Left lung (tissue), 10 donors: Measurements from ENCODE around the gene FCN3. TPM values are rescaled to one million over a fixed set of nuclear protein-coding genes. Genes with fewer than 3 reads are reported as not detected.

Experiments
- ATAC-seq: fragments of 200-7000 bp; cut with Tn5 transposase; one replicate; pipeline ENCODE4 v1.9.1; 2020; ENCODE audit warnings: moderate library complexity
- DNase-seq, 4 donors: peaks; one replicate each; pipeline ENCODE4 v3.0.0-alpha.2; 2013 to 2020
- H3K27ac ChIP-seq, 2 donors: fragments of 200-600 bp; sonication (generic) in 1 of 2; one replicate each; pipeline versions ENCODE4 v1.5.0 to v1.8.0; 2020 to 2021
- H3K27me3 ChIP-seq, 2 donors: fragments of 200-600 bp; sonication (generic) in 1 of 2; one replicate each; pipeline versions ENCODE4 v1.5.0 to v1.8.0; 2020 to 2021
- H3K36me3 ChIP-seq, 2 donors: fragments of 200-600 bp; sonication (generic) in 1 of 2; one replicate each; pipeline versions ENCODE4 v1.5.0 to v1.8.0; 2020 to 2021
- H3K4me1 ChIP-seq, 2 donors: fragments of 200-600 bp; one replicate each; pipeline ENCODE4 v1.8.0; 2021
- H3K4me3 ChIP-seq, 2 donors: fragments of 200-600 bp; sonication (generic) in 1 of 2; one replicate each; pipeline versions ENCODE4 v1.5.0 to v1.8.0; 2020 to 2021; ENCODE audit warnings: mild to moderate bottlenecking in 1 of 2
- H3K9me3 ChIP-seq, 2 donors: fragments of 200-600 bp; sonication (generic) in 1 of 2; one replicate each; pipeline versions ENCODE4 v1.5.0 to v1.8.0; 2020 to 2021
- intact Hi-C, 2 donors: fragments of 100-400 bp; cut with DNase I; formaldehyde crosslinking; loops; one replicate each; pipeline versions ENCODE4 v1.11.2 to v1.14.2; 2022
- polyA plus RNA-seq, 6 donors: library from polyadenylated mRNA; unstranded; fragments of 120-200 nt; gene quantifications; one replicate each; pipeline ENCODE4 v1.2.1, GENCODE V29; 2013; ENCODE audit not compliant: insufficient read length in 6 of 6
- total RNA-seq, 2 donors: library from RNA; stranded (reverse); fragmentation: NEBNext Ultra II Directional; extraction: Animal tissue kit (Norgen Biotek cat#: 25700); gene quantifications; one replicate each; pipeline ENCODE4 v1.2.1, GENCODE V29; 2021
- TF ChIP-seq, protein P1 (sequence below), 2 donors: fragments of 200-600 bp; sonication (generic) in 1 of 2; IDR thresholded peaks; one replicate each; pipeline versions ENCODE4 v1.5.0 to v1.8.0; 2021; ENCODE audit warnings: antibody characterized with exemption in 2 of 2
- donor health status: DM: no; HTN: yes; CAD: no.
- donor health status: DM: no; HTN: no; CAD: no.

Gene FCN3
- total and polyA plus RNA-seq, 8 donors: 13.4 to 487 (median 17.9) TPM

GRCh38 chr1:27361553-27361952, 13.1 kb downstream of the FCN3 start:
- no peak overlapping the region for H3K27ac ChIP-seq
- no peak for ATAC-seq
- intact Hi-C loops: no loop called here
- H3K36me3 ChIP-seq: peaks cover 0 to 84% of the 10 kb centered on the region in 2 donors
- H3K27me3 ChIP-seq: peaks cover 0 to 1% of the 10 kb centered on the region in 2 donors
- H3K4me1 ChIP-seq: peaks cover 10 to 47% of the 10 kb centered on the region in 2 donors
- TF ChIP-seq, protein P1, sequence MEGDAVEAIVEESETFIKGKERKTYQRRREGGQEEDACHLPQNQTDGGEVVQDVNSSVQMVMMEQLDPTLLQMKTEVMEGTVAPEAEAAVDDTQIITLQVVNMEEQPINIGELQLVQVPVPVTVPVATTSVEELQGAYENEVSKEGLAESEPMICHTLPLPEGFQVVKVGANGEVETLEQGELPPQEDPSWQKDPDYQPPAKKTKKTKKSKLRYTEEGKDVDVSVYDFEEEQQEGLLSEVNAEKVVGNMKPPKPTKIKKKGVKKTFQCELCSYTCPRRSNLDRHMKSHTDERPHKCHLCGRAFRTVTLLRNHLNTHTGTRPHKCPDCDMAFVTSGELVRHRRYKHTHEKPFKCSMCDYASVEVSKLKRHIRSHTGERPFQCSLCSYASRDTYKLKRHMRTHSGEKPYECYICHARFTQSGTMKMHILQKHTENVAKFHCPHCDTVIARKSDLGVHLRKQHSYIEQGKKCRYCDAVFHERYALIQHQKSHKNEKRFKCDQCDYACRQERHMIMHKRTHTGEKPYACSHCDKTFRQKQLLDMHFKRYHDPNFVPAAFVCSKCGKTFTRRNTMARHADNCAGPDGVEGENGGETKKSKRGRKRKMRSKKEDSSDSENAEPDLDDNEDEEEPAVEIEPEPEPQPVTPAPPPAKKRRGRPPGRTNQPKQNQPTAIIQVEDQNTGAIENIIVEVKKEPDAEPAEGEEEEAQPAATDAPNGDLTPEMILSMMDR (IDR thresholded peaks at IDR 0.05): no peak
- DNase-seq: no peak
- no peak overlapping the region for H3K4me3 ChIP-seq
- no peaks in the 10 kb centered on the region for H3K9me3 ChIP-seq

DNA sequence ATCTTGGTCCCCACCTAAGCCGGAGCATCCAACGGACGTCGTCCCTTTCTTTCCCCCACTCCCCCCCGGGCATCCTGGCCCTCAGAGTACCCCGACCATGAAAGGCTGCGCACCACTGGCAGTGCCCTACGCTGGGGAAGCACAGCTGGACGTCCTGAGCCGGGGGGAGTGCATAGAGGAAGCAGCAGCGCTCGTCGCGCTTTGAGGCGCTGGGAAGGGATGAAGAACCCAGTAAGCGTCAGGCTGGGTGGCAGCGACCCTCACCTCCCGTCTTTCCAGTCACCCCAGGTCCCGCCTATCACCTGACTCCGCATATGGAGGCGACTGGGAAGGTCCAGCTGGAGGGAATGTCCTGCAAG, 13.6 kb downstream of the FCN3 start:
- Histone ChIP-seq H3K27ac (no peak overlapping the region), H3K4me3 (peak overlapping the region in 1 of 2 donors; percentile 44), H3K36me3 (peaks cover 0 to 90% of the 10 kb centered on the region in 2 donors), H3K27me3 (no peaks in the 10 kb centered on the region), H3K4me1 (peaks cover 10 to 47% of the 10 kb centered on the region in 2 donors), H3K9me3 (no peaks in the 10 kb centered on the region)
- DNase-seq: no peak
- no peak for ATAC-seq
- intact Hi-C loops: no loop called here
- TF ChIP-seq, protein P1 (IDR thresholded peaks at IDR 0.05): no peak

DNA sequence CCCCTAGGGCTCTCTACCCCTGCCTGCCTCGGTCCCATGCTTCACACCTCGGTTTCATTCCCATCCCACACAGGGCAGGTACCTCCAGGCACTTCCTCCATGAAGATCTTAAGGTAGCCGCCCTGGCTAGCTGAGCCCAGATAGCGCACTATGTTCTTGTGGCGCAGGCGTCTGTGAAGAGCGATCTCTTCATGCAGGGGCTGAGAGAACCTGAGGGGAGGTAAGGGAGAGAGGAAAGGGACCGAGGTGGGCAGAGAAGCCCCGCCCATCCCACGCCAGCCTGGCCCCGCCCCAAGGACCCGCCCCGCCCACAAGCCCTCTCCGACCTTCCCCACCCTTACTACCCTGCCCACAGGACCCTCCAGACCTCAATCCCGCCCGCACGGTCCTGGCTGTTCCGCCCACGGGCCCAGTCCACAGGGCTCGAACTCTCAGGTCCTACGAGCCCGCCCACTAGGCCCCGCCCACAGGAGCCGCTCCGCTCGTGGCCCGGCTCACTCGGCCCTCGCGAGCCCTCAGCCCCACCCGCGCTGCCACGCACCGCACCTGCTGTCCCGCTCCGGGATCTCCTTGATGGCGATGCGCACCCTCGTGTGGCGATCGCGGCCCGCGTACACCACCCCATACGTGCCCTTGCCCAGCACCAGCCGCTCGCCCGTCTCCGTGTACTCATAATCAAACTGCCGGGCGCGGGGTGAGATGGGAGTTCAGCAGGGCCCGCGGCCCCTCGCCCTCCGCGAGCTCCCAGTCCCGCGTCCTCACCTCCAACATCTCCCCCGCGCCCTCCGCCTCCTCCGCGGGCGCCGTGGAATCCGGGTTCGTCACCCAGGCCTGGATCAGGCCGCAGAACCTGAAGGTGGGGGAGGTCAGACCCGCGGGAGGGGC, 14.2 kb downstream of the FCN3 start:
- ATAC-seq (no peak), DNase-seq (peak in 1 of 4 donors; percentile 92)
- Histone ChIP-seq H3K27ac (no peak overlapping the region), H3K4me1 (peaks cover 10 to 47% of the 10 kb centered on the region in 2 donors), H3K27me3 (no peaks in the 10 kb centered on the region), H3K9me3 (no peaks in the 10 kb centered on the region), H3K36me3 (peaks cover 0 to 96% of the 10 kb centered on the region in 2 donors), H3K4me3 (peak overlapping the region in 1 of 2 donors; percentile 44)
- intact Hi-C loops: no loop called here
- TF ChIP-seq, protein P1 (IDR thresholded peaks at IDR 0.05): no peak

DNA sequence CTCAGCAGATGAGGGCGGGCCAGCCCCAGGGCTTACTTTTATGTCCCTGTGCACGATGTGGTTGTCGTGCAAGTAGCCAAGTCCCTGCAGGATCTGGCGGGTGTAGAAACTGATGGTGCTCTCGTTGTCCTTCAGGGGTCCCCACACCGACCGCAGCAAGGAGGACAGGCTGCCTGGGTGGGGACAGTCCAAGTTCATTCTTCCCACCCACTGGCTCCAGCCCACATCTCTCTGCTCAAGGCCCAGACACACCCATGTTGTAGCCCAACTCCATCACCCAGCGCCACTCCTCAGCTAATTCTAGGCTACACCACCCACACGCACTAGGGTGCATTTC, 14.8 kb downstream of the FCN3 start:
- Histone ChIP-seq H3K4me3 (no peak overlapping the region), H3K27ac (no peak overlapping the region), H3K36me3 (peaks cover 0 to 100% of the 10 kb centered on the region in 2 donors), H3K9me3 (no peaks in the 10 kb centered on the region), H3K27me3 (no peaks in the 10 kb centered on the region), H3K4me1 (peaks cover 5 to 42% of the 10 kb centered on the region in 2 donors)
- ATAC-seq: no peak
- TF ChIP-seq, protein P1 (IDR thresholded peaks at IDR 0.05): no peak
- no peak for DNase-seq
- intact Hi-C loops: loop anchor here in 1 of 2 donors (5.0 kb wide), 1 partner anchor 33 kb away; the partner anchor contains the start of gene GPR3

DNA sequence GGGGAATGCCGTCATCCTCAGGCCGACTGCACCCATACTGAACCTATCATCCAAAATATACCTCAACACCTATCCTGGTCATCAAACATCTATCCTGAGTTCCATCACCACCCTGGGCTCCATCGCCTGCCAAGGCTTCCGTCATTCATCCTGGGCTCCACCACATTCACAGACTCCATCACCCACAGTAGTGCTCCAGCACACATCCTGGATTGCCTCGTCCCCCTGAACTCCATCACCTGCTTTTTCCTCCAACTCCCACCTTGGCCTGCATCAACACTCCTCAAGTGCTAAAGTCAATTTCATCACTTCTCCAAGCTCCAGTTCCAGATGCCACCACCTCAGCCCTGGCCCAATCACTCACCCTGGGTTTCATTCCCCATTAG, 15.7 kb downstream of the FCN3 start:
- Histone ChIP-seq H3K36me3 (peaks cover 0 to 100% of the 10 kb centered on the region in 2 donors), H3K27ac (no peak overlapping the region), H3K4me3 (no peak overlapping the region), H3K4me1 (peaks cover 0 to 33% of the 10 kb centered on the region in 2 donors), H3K9me3 (no peaks in the 10 kb centered on the region), H3K27me3 (no peaks in the 10 kb centered on the region)
- no peak for ATAC-seq
- intact Hi-C loops: loop anchor here in 1 of 2 donors (5.0 kb wide), 1 partner anchor 33 kb away; the partner anchor contains the start of gene GPR3
- TF ChIP-seq, protein P1 (IDR thresholded peaks at IDR 0.05): no peak
- no peak for DNase-seq
